GM10266 (cell line): ENCODE data around the gene YPEL5.

Experiments
- DNase-seq: peaks from one replicate; pipeline ENCODE4 v3.0.0; 2012; ENCODE audit errors: extremely low spot score
- TF ChIP-seq, protein P1 (sequence below): IDR thresholded peaks from 2 replicates; pipeline ENCODE4 v1.5.1; 2012; ENCODE audit warnings: mild to moderate bottlenecking, low read depth; ENCODE audit not compliant: control insufficient read depth, insufficient read depth; ENCODE audit errors: missing control alignments

The YPEL5 gene

DNA sequence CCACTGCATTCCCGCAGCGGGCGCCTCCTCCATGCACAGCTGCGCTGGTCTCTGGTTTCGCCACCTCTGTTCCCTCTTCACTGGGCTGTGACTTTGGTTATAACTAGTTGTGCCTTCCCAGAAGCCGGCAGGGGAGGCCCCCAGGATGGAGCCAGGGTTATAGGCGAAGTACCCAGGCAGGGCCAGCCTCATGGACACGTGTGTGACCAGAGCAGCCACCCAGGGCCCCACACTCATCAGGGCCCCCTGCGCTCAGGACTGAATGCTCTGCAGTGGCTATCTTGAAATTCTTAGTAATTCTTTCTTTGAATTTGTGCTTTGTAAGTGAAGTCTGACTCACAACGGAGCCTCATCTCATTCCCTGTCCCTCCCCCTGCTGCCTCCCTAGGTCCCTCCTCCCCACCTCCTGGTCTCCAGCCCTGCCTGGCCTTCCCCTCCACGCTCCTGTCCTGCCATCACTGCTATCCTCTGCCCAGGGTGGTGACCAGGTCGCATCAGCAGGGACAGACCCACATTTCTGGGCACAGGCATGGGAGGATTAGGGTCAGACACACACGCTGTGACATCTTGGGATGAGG is 46.4 kb downstream of the YPEL5 start:
- TF ChIP-seq, protein P1, sequence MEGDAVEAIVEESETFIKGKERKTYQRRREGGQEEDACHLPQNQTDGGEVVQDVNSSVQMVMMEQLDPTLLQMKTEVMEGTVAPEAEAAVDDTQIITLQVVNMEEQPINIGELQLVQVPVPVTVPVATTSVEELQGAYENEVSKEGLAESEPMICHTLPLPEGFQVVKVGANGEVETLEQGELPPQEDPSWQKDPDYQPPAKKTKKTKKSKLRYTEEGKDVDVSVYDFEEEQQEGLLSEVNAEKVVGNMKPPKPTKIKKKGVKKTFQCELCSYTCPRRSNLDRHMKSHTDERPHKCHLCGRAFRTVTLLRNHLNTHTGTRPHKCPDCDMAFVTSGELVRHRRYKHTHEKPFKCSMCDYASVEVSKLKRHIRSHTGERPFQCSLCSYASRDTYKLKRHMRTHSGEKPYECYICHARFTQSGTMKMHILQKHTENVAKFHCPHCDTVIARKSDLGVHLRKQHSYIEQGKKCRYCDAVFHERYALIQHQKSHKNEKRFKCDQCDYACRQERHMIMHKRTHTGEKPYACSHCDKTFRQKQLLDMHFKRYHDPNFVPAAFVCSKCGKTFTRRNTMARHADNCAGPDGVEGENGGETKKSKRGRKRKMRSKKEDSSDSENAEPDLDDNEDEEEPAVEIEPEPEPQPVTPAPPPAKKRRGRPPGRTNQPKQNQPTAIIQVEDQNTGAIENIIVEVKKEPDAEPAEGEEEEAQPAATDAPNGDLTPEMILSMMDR: no peak
- no peak for DNase-seq

DNA sequence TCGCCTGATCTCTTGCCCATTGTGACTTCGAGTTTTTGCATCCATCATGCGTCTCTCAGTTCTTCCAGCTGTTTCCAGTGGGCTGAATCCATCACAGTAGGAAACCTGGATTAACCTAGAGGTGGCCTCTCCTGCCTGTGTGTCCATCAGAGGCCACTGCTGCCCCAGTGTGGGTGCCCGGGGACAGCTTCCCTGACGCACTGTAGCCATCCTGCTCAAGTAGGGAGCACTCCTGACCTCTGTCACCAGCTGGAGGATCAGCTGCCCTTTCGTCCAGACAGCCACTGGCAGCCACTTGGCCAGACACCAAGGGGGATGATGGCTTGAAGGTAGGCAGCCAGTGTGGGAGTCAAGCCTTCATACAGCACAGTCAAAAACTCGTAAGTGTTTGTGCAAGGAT is 47.6 kb downstream of the YPEL5 start:
- TF ChIP-seq, protein P1: no peak
- DNase-seq: no peak

DNA sequence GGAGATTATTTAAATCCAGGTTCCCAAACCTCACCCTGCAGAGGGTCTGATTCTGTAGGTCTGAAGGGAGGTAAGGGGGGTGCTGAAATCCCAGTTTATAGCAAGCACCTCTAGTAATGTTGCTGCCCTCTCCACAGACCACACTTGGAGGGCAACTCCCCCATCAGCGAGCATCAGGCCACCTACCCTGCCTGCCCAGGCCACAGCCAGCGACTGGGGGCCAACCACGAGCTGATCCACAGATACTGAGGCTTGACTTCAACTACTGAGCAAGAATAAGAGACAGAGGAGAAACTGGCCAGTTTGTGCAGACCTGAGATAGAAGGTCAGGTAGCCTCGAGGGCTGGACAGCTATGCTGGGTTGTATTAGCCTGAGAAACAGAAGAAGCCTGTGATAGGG is 48.2 kb downstream of the YPEL5 start:
- TF ChIP-seq, protein P1: no peak
- no peak for DNase-seq

DNA sequence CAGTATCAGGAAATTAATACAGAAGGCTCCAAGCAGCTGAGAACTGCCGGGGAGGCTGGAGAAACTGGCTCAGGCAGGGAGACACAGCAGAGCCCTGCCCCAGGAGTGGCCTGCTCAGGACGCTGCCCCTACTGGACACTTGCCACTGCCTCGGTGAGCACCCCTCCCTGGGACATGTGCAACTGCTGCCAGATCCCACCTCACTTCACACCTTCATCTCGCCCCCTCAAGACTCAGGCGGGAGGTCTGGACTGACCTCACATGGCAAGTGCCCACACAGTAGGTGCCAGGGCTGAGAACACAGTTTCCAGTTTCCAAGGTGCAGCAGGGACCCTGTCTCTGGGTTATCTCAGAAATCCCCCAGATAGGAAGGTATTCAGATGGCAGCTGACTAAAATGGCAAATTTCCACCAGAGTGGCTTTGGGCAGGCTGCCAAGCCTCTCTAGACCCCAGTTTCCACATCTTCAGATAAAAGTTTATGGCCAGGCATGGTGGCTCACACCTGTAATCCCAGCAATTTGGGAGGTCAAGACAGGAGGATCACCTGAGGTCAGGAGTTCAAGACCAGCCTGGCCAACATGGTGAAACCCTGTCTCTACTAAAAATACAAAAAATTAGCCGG is 50.9 kb downstream of the YPEL5 start:
- TF ChIP-seq, protein P1: peak; percentile 1
- DNase-seq: no peak

DNA sequence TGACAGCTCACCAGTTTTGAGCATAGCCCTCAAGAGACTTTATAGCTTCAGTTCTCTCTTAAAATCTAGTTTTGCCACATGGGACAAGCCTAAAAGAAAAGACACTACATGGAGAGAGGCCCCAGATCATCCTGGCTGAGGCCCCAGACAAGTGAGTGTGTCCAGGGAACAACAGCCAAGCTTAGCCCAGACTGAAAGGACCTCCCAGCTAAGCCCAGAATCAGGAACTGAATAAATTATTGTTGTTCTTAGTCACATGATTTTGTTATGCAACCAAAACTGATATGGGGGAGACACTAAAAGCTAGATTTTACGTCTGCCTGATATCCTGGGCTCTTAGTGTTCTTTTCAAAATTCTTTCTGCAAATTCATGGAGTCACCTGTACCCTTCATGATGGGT is 55.2 kb downstream of the YPEL5 start:
- TF ChIP-seq, protein P1: no peak
- no peak for DNase-seq

DNA sequence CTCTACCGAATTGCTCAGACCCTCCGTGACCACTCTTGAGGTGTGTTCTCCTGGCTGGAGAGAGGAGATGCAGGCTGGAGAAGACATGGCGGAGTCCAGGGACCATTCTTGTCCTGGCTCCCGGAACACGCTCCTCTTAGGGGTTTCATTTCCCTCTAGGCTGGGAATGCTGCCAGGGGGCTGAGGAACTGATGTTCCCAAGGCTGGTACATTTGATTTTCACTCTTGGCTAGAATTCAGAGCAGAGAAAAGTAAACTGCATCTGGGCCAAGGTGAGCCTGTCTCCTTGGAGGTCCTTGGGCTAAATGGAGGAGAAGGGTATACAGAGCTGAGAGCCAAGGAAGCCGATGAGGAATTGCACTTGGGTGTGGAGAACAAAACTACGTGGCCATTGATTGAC is 56.3 kb downstream of the YPEL5 start:
- no peak for DNase-seq
- TF ChIP-seq, protein P1: no peak

DNA sequence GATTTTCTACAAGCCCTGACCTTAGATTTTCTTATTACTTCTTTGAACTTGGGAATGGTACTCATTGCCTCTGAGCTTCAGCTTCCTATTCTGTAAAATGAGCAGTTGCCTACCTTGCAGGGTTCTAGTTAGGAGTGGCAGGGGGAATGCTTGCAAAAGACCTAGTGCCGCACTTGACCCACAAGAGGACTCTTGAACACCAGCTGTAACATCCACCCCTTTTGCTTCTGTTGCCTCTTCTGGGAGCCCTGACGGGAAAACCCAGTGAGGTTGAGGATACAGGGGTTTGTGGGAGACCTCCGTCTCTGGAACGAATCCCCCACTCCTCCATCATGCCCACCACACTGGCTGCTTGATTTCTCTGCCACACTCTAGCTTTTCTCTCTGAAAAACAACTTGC is 57.5 kb downstream of the YPEL5 start:
- DNase-seq: no peak
- TF ChIP-seq, protein P1: no peak
